HL-60/S4 treated with phorbol 12-myristate 13-acetate at 8.2 ng/mL for 4 days and 3 days (cell line): ENCODE measurements around the gene GET4.
"Not testable (repeated sequence)": the region's sequence is repeated elsewhere in the genome, so short reads cannot be mapped to it uniquely, and the experiment has no call there.

Source experiments
- in situ Hi-C: fragments of 300-500 bp; cut with MboI; formaldehyde crosslinking; loops from 2 replicates; pipeline ENCODE4 v1.15.0; 2022; ENCODE audit warnings: low sequenced_read_pairs

Gene GET4

GRCh38 chr7:940599-941408 is 64.5 kb downstream of the GET4 start:
- in situ Hi-C loops = no loop called here

GRCh38 chr7:943793-944192 is 67.4 kb downstream of the GET4 start:
- in situ Hi-C loops = not testable (repeated sequence)

DNA sequence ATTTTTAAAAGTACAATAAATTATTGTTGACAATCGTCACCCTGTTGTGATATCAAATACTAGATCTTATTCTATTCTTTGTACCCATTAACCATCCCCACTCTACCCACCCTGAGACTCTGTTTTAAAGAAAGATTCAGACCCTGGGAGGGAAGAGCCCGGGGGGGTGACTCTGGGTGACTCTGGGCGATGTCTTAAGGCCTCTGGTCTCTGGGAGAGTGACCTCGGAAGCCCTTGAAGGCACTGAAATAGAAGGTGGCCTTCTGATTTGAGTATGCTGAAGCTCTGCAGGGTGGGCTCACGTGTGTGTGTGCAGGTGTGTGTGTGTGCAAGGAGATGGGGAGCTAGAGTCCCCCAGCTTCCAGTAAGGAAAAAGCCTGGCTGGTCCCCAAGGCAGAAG is 68.4 kb downstream of the GET4 start:
- in situ Hi-C loops = no loop called here

DNA sequence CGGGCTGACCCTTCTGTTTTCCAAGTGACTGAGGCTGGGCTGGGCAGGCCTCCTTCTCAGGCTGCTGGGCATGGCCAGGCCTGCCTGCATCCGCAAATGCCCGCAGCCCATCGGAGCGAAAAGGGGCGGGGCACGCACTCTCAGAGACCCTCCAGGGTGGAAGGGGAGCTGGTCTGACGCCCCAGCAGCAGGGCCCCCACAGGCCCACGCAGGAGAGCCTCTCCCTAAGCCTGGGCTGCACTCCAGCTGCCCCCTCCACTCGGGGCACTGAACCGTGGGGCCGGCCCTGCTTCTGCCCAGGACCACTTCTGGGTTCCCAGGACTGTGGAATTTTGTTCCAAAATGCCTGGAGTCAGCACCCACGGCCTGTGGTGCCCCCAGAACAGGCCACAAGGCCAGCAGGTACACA is 68.8 kb downstream of the GET4 start:
- in situ Hi-C loops = no loop called here

GRCh38 chr7:945556-946255 is 69.4 kb downstream of the GET4 start:
- in situ Hi-C loops = no loop called here
